ENCODE results near the gene TP73. TPM values are rescaled to one million over a fixed set of nuclear protein-coding genes. Genes with fewer than 3 reads are reported as not detected.

TP73 gene
- total RNA-seq, 2 donors from 2014 or later = not detected

DNA sequence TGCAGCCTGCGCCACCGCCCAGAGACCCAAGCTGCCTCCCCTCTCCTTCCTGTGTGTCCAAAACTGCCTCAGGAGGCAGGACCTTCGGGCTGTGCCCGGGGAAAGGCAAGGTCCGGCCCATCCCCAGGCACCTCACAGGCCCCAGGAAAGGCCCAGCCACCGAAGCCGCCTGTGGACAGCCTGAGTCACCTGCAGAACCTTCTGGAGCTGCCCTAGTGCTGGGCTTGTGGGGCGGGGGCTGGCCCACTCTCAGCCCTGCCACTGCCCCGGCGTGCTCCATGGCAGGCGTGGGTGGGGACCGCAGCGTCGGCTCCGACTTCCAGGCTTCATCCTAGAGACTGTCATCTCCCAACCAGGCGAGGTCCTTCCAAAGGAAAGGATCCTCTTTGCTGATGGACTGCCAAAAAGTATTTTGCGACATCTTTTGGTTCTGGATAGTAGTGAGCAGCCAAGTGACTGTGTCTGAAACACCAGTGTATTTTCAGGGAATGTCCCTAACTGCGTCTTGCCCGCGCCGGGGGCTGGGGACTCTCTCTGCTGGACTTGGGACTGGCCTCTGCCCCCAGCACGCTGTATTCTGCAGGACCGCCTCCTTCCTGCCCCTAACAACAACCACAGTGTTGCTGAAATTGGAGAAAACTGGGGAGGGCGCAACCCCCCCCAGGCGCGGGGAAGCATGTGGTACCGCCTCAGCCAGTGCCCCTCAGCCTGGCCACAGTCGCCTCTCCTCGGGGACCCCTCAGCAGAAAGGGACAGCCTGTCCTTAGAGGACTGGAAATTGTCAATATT, 81.0 kb downstream of the TP73 start:
- Histone ChIP-seq H3K27ac (no peak overlapping the region), H3K9me3 (no peaks in the 10 kb centered on the region), H3K36me3 (peaks cover 3% of the 10 kb centered on the region), H3K4me3 (no peak overlapping the region), H3K27me3 (replicated peaks; ENCODE audit: insufficient read depth) (no peaks in the 10 kb centered on the region), H3K4me1 (ENCODE audit: control insufficient read depth in 1 of 2, low read depth in 2 of 2) (no peaks in the 10 kb centered on the region)
- no peak for DNase-seq (ENCODE audit: low spot score)
- TF ChIP-seq, protein P1, sequence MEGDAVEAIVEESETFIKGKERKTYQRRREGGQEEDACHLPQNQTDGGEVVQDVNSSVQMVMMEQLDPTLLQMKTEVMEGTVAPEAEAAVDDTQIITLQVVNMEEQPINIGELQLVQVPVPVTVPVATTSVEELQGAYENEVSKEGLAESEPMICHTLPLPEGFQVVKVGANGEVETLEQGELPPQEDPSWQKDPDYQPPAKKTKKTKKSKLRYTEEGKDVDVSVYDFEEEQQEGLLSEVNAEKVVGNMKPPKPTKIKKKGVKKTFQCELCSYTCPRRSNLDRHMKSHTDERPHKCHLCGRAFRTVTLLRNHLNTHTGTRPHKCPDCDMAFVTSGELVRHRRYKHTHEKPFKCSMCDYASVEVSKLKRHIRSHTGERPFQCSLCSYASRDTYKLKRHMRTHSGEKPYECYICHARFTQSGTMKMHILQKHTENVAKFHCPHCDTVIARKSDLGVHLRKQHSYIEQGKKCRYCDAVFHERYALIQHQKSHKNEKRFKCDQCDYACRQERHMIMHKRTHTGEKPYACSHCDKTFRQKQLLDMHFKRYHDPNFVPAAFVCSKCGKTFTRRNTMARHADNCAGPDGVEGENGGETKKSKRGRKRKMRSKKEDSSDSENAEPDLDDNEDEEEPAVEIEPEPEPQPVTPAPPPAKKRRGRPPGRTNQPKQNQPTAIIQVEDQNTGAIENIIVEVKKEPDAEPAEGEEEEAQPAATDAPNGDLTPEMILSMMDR (IDR thresholded peaks at IDR 0.05) = no peak
- no peak for ATAC-seq (ENCODE audit: insufficient number of reproducible peaks, low FRiP score, low read depth)

DNA sequence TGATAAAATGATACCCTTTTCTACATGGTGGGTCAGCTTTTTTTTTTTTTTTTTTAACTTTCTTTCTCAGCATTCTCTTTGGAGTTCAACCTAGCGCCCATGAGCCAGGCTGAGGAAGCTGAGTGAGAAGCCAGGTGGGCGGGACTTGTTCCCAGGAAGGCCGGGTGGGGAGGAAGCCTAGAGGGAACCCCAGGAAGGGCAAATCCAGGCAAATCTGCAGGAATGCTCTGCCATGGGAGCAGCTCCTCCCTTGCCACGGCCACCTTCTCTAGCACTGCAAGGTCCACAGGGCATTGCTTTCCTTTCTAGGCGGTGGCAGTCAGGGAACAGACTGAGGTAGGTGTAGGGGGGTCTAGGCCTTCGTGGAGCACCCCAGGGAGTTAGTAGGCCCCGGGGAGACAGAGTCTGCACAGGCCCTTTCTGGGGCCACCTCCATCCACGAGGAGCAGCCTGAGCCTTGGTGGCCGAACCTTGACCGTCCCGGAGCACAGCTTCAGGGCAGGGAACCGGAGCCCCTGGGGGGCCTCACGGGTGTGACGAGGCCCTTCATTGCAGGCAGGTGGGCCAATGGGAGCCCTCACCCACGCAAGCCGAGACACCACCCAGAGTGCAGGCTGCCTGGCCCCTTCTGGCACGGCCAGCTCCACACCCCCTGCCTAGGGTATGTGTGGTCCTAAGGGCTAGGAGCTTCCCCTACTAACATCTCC, 81.7 kb downstream of the TP73 start:
- no peaks in the 10 kb centered on the region for H3K9me3 ChIP-seq
- H3K4me3 ChIP-seq = no peak overlapping the region
- TF ChIP-seq, protein P1 (IDR thresholded peaks at IDR 0.05) = no peak
- H3K36me3 ChIP-seq = peaks cover 6% of the 10 kb centered on the region
- DNase-seq (ENCODE audit: low spot score) = no peak
- no peaks in the 10 kb centered on the region for H3K4me1 ChIP-seq (ENCODE audit: control insufficient read depth in 1 of 2, low read depth in 2 of 2)
- no peaks in the 10 kb centered on the region for H3K27me3 ChIP-seq (replicated peaks; ENCODE audit: insufficient read depth)
- H3K27ac ChIP-seq = no peak overlapping the region
- no peak for ATAC-seq (ENCODE audit: insufficient number of reproducible peaks, low FRiP score, low read depth)

DNA sequence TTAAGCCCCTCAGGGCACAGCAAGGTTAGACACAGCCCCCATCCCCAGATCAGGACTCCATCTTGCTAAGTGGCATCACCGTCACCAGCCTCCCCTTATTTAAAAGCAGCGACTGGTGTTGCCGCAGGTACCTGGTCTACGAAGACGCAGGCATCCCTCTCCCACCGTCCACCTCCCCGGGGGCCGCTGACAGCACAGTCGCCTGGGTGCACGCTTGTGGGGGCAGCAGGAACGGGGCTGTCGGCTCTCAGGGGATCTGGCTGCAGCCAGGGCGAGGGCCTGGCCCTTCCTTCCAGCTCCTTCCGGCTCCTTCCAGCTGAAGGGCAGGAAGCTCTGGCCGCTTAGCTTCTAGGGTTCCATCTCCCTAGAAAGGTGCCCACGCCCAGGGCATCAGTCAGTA, 82.3 kb downstream of the TP73 start:
- TF ChIP-seq, protein P1 (IDR thresholded peaks at IDR 0.05) = no peak
- peaks cover 6% of the 10 kb centered on the region for H3K36me3 ChIP-seq
- H3K27ac ChIP-seq = no peak overlapping the region
- no peaks in the 10 kb centered on the region for H3K4me1 ChIP-seq (ENCODE audit: control insufficient read depth in 1 of 2, low read depth in 2 of 2)
- no peak overlapping the region for H3K4me3 ChIP-seq
- no peak for ATAC-seq (ENCODE audit: insufficient number of reproducible peaks, low FRiP score, low read depth)
- no peak for DNase-seq (ENCODE audit: low spot score)
- H3K27me3 ChIP-seq (replicated peaks; ENCODE audit: insufficient read depth) = no peaks in the 10 kb centered on the region
- no peaks in the 10 kb centered on the region for H3K9me3 ChIP-seq

DNA sequence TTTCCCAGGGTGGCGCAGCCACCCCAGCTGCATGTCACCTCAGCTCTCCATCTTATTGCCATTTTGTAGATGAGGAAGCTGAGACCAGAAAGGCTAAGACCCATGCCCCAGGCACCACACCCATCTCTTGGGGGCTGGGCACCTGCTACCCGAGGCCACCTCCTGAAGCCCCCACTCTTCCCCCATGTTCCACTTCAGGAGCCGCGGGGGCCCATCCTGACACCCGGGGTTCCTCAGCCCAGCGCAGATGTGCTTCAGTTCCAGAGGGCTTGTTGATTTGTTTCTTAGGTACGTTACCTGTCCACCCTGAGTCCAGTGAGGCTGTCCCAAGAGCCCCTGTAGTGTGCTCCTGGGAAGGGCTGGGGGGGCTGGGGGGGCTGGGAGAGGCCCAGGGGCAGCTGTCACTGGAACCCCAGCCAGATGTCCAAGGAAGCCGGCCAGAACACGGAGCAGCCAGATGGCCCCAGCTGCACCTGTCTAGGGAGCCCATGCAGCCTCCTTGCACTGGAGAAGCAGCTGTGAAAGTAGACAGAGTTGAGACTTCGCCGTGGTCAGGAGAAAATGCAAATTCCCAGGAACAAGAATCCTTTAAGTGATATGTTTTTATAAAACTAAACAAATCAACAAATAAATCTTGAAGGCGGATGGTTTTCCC, 82.8 kb downstream of the TP73 start:
- peaks cover 10% of the 10 kb centered on the region for H3K36me3 ChIP-seq
- no peak for ATAC-seq (ENCODE audit: insufficient number of reproducible peaks, low FRiP score, low read depth)
- H3K27ac ChIP-seq = no peak overlapping the region
- no peaks in the 10 kb centered on the region for H3K27me3 ChIP-seq (replicated peaks; ENCODE audit: insufficient read depth)
- TF ChIP-seq, protein P1 (IDR thresholded peaks at IDR 0.05) = no peak
- H3K9me3 ChIP-seq = no peaks in the 10 kb centered on the region
- DNase-seq (ENCODE audit: low spot score) = no peak
- no peak overlapping the region for H3K4me3 ChIP-seq
- H3K4me1 ChIP-seq (ENCODE audit: control insufficient read depth in 1 of 2, low read depth in 2 of 2) = no peaks in the 10 kb centered on the region

DNA sequence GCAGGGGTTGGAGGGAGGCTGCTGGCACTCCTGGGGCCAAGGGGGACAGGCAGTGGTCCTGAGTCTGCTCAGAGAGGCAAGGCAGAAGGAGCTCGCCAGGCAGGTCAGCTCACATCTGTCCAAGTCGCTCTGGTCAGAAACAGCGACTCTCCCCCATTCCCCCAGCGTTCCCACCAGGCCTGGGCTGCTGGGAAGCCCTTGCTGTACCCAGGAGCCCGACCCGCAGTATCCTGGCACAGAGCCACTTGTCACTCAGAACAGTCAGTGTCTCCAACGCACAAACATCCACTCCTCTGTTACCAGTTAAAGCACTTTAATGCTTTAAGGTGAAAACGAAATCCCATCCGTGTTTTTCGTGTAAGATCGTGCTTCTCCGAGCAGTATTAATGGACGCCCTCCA, 83.4 kb downstream of the TP73 start:
- H3K27ac ChIP-seq = no peak overlapping the region

More for the DNA sequence above, 83.4 kb downstream of the TP73 start:
- H3K9me3 ChIP-seq = no peaks in the 10 kb centered on the region
- no peaks in the 10 kb centered on the region for H3K27me3 ChIP-seq (replicated peaks; ENCODE audit: insufficient read depth)
- H3K36me3 ChIP-seq = peaks cover 10% of the 10 kb centered on the region
- TF ChIP-seq, protein P1 (IDR thresholded peaks at IDR 0.05) = no peak
- ATAC-seq (ENCODE audit: insufficient number of reproducible peaks, low FRiP score, low read depth) (no peak), DNase-seq (ENCODE audit: low spot score) (no peak)
- no peak overlapping the region for H3K4me3 ChIP-seq
- no peaks in the 10 kb centered on the region for H3K4me1 ChIP-seq (ENCODE audit: control insufficient read depth in 1 of 2, low read depth in 2 of 2)

Measured in thoracic aorta (tissue), 2 donors.